SK-N-SH treated with all-trans-retinoic acid at 6 μM for 48 hours (cell line): ENCODE measurements around the gene SCGB1C1.

Experiments
- ATAC-seq: fragments of 200-7000 bp; cut with Tn5 transposase; 3 replicates; pipeline ENCODE4 v1.9.1; 2020; ENCODE audit warnings: mild to moderate bottlenecking, moderate library complexity
- ARNTL ChIP-seq: fragments of 450-650 bp; formaldehyde crosslinking; IDR thresholded peaks from 2 replicates; pipeline ENCODE4 v1.5.0; 2020; ENCODE audit warnings: low read depth, mild to moderate bottlenecking, moderate library complexity, borderline replicate concordance
- BACH2 ChIP-seq: fragments of 250-450 bp; sonication (Bioruptor Pico); IDR thresholded peaks from 2 replicates; pipeline ENCODE4 v1.9.0; 2021; ENCODE audit warnings: mild to moderate bottlenecking, borderline replicate concordance
- CREB5 ChIP-seq: fragments of 250-450 bp; sonication (Bioruptor Pico); IDR thresholded peaks from 2 replicates; pipeline ENCODE4 v1.5.1; 2020; ENCODE audit warnings: low read depth, mild to moderate bottlenecking, moderate library complexity
- CSDC2 ChIP-seq: fragments of 250-450 bp; sonication (Bioruptor Pico); IDR thresholded peaks from 2 replicates; pipeline ENCODE4 v1.5.0; 2020; ENCODE audit warnings: mild to moderate bottlenecking, moderate library complexity
- CSRNP3 ChIP-seq: fragments of 250-450 bp; sonication (Bioruptor Pico); IDR thresholded peaks from 2 replicates; pipeline ENCODE4 v1.5.1; 2021; ENCODE audit warnings: mild to moderate bottlenecking, moderate library complexity
- ESRRG ChIP-seq: fragments of 250-450 bp; sonication (Bioruptor Pico); IDR thresholded peaks from 2 replicates; pipeline ENCODE4 v1.6.1; 2021; ENCODE audit warnings: mild to moderate bottlenecking
- GLIS3 ChIP-seq: fragments of 250-450 bp; sonication (Bioruptor Pico); IDR thresholded peaks from 2 replicates; pipeline ENCODE4 v1.5.0; 2020; ENCODE audit warnings: mild to moderate bottlenecking, moderate library complexity
- ISL1 ChIP-seq: fragments of 250-450 bp; sonication (Bioruptor Pico); IDR thresholded peaks from 2 replicates; pipeline ENCODE4 v2.1.2; 2022; ENCODE audit warnings: mild to moderate bottlenecking, moderate library complexity
- OSR1 ChIP-seq: fragments of 250-450 bp; sonication (Bioruptor Pico); IDR thresholded peaks from 2 replicates; pipeline ENCODE4 v1.8.0; 2022; ENCODE audit warnings: moderate library complexity, mild to moderate bottlenecking, inconsistent platforms
- PATZ1 ChIP-seq: fragments of 250-450 bp; sonication (Bioruptor Pico); IDR thresholded peaks from 2 replicates; pipeline ENCODE4 v1.8.0; 2020; ENCODE audit warnings: mild to moderate bottlenecking, moderate library complexity, borderline replicate concordance
- POU6F1 ChIP-seq: fragments of 250-450 bp; sonication (Bioruptor Pico); IDR thresholded peaks from 2 replicates; pipeline ENCODE4 v1.8.0; 2021; ENCODE audit warnings: low read depth, mild to moderate bottlenecking, moderate library complexity, borderline replicate concordance
- PPARA ChIP-seq: fragments of 250-450 bp; sonication (Bioruptor Pico); IDR thresholded peaks from 2 replicates; pipeline ENCODE4 v1.5.0; 2020; ENCODE audit warnings: mild to moderate bottlenecking, borderline replicate concordance
- RARB ChIP-seq: fragments of 250-450 bp; sonication (Bioruptor Pico); IDR thresholded peaks from 2 replicates; pipeline ENCODE4 v1.8.0; 2021; ENCODE audit warnings: mild to moderate bottlenecking, moderate library complexity
- SNAI2 ChIP-seq: fragments of 250-450 bp; sonication (Bioruptor Pico); IDR thresholded peaks from 2 replicates; pipeline ENCODE4 v1.5.0; 2020; ENCODE audit warnings: mild to moderate bottlenecking, moderate library complexity
- TCF4 ChIP-seq: fragments of 250-450 bp; sonication (Bioruptor Pico); IDR thresholded peaks from 2 replicates; pipeline ENCODE4 v1.8.0; 2021; ENCODE audit warnings: mild to moderate bottlenecking, moderate library complexity, borderline replicate concordance
- TSHZ2 ChIP-seq: fragments of 250-450 bp; sonication (Bioruptor Pico); IDR thresholded peaks from 2 replicates; pipeline ENCODE4 v1.5.0; 2020; ENCODE audit warnings: mild to moderate bottlenecking, moderate library complexity
- ZC3H10 ChIP-seq: fragments of 250-450 bp; sonication (Bioruptor Pico); IDR thresholded peaks from 2 replicates; pipeline ENCODE4 v1.5.1; 2021; ENCODE audit warnings: mild to moderate bottlenecking, moderate library complexity
- ZFP30 ChIP-seq: fragments of 450-650 bp; formaldehyde crosslinking; IDR thresholded peaks from 2 replicates; pipeline ENCODE4 v1.5.0; 2022; ENCODE audit warnings: mild to moderate bottlenecking, moderate library complexity
- ZNF565 ChIP-seq: fragments of 450-650 bp; formaldehyde crosslinking; conservative IDR thresholded peaks from 2 replicates; pipeline ENCODE4 v1.5.0; 2020; ENCODE audit warnings: low read depth, mild to moderate bottlenecking, moderate library complexity
- ZNF70 ChIP-seq: fragments of 450-650 bp; formaldehyde crosslinking; IDR thresholded peaks from 2 replicates; pipeline ENCODE4 v1.5.0; 2020; ENCODE audit warnings: mild to moderate bottlenecking, moderate library complexity
- ZNF8 ChIP-seq: fragments of 450-650 bp; formaldehyde crosslinking; IDR thresholded peaks from 2 replicates; pipeline ENCODE4 v1.5.0; 2020; ENCODE audit warnings: mild to moderate bottlenecking, moderate library complexity

SCGB1C1 gene

GRCh38 chr11:203056-203944 is 10.4 kb downstream of the SCGB1C1 start:
- TF ChIP-seq ISL1, result no peak
- no peak for TF ChIP-seq ARNTL
- TF ChIP-seq CSRNP3 (CRISPR knock-in tag), result no peak
- TF ChIP-seq ESRRG (CRISPR knock-in tag), result no peak
- no peak for TF ChIP-seq OSR1 (CRISPR knock-in tag)
- TF ChIP-seq SNAI2 (CRISPR knock-in tag), result no peak
- no peak for TF ChIP-seq ZNF8 (CRISPR knock-in tag)
- TF ChIP-seq CREB5 (CRISPR knock-in tag), result no peak
- no peak for TF ChIP-seq PATZ1
- no peak for TF ChIP-seq PPARA (CRISPR knock-in tag)
- TF ChIP-seq ZNF565 (CRISPR knock-in tag), result no peak
- no peak for TF ChIP-seq POU6F1 (CRISPR knock-in tag)
- TF ChIP-seq TSHZ2 (CRISPR knock-in tag), result no peak
- no peak for ATAC-seq

- ATAC-seq, result no peak
- TF ChIP-seq BACH2 (no peak), TCF4 (CRISPR knock-in tag) (no peak), RARB (CRISPR knock-in tag) (no peak), ISL1 (no peak), GLIS3 (no peak), CSRNP3 (CRISPR knock-in tag) (no peak), PPARA (CRISPR knock-in tag) (no peak), ZC3H10 (no peak), ZNF70 (CRISPR knock-in tag) (no peak), CSDC2 (CRISPR knock-in tag) (no peak), ARNTL (no peak), POU6F1 (CRISPR knock-in tag) (no peak), ZFP30 (CRISPR knock-in tag) (no peak), PATZ1 (no peak)
Observed at GRCh38 chr11:203945-204586, 11.2 kb downstream of the SCGB1C1 start.
